ENCODE data around the gene BHLHE23.

Gene BHLHE23

GRCh38 chr20:63051911-63052310 is 45.1 kb upstream of the BHLHE23 start:
- H3K4me3 ChIP-seq (ENCODE audit: low read length): no peak overlapping the region
- TF ChIP-seq CTCF (IDR thresholded peaks at IDR 0.05; ENCODE audit: insufficient read depth, low read depth, low read length, missing control alignments): no peak
- no peak for DNase-seq (ENCODE audit: low read depth)

GRCh38 chr20:63051186-63051860 is 44.6 kb upstream of the BHLHE23 start:
- DNase-seq (ENCODE audit: low read depth): no peak
- no peak overlapping the region for H3K4me3 ChIP-seq (ENCODE audit: low read length)
- no peak for TF ChIP-seq CTCF (IDR thresholded peaks at IDR 0.05; ENCODE audit: insufficient read depth, low read depth, low read length, missing control alignments)

- TF ChIP-seq CTCF (IDR thresholded peaks at IDR 0.05; ENCODE audit: insufficient read depth, low read depth, low read length, missing control alignments): no peak
These were observed 43.6 kb upstream of the BHLHE23 start for GRCh38 chr20:63050406-63050805.

GRCh38 chr20:63049561-63050221 is 42.9 kb upstream of the BHLHE23 start:
- DNase-seq (ENCODE audit: low read depth): no peak
- no peak overlapping the region for H3K4me3 ChIP-seq (ENCODE audit: low read length)
- no peak for TF ChIP-seq CTCF (IDR thresholded peaks at IDR 0.05; ENCODE audit: insufficient read depth, low read depth, low read length, missing control alignments)

More at GRCh38 chr20:63050406-63050805, 43.6 kb upstream of the BHLHE23 start:
- H3K4me3 ChIP-seq (ENCODE audit: low read length): no peak overlapping the region
- DNase-seq (ENCODE audit: low read depth): no peak

GRCh38 chr20:63049191-63049518 is 42.4 kb upstream of the BHLHE23 start:
- TF ChIP-seq CTCF (IDR thresholded peaks at IDR 0.05; ENCODE audit: insufficient read depth, low read depth, low read length, missing control alignments): no peak
- no peak overlapping the region for H3K4me3 ChIP-seq (ENCODE audit: low read length)
- DNase-seq (ENCODE audit: low read depth): no peak

- no peak overlapping the region for H3K4me3 ChIP-seq (ENCODE audit: low read length)
- TF ChIP-seq CTCF (IDR thresholded peaks at IDR 0.05; ENCODE audit: insufficient read depth, low read depth, low read length, missing control alignments): no peak
- no peak for DNase-seq (ENCODE audit: low read depth)
These were observed 41.9 kb upstream of the BHLHE23 start for GRCh38 chr20:63048516-63049190.

Measured in epithelial cell of esophagus (primary cell).